KMS-11 (cell line): ENCODE results near the gene PDGFA.

Experiments used
- H2AFZ ChIP-seq: fragments of 200-600 bp; sonication (generic); 2 replicates; pipeline ENCODE4 v1.6.1; 2016; ENCODE audit warnings: antibody characterized with exemption, mixed run types, low read depth
- H3K27ac ChIP-seq: fragments of 200-600 bp; sonication (generic); 2 replicates; pipeline ENCODE4 v1.6.1; 2016; ENCODE audit warnings: mild to moderate bottlenecking, mixed run types
- H3K27me3 ChIP-seq: fragments of 200-600 bp; sonication (generic); 2 replicates; pipeline ENCODE4 v1.6.1; 2017; ENCODE audit warnings: mild to moderate bottlenecking, low read depth, mixed run types, moderate library complexity; ENCODE audit not compliant: insufficient read depth
- H3K36me3 ChIP-seq: fragments of 200-600 bp; sonication (generic); 2 replicates; pipeline ENCODE4 v1.6.1; 2017; ENCODE audit warnings: mild to moderate bottlenecking, mixed run types; ENCODE audit not compliant: insufficient read depth
- H3K4me1 ChIP-seq: fragments of 200-600 bp; sonication (generic); 2 replicates; pipeline ENCODE4 v1.6.1; 2016; ENCODE audit warnings: mild to moderate bottlenecking, low read depth, mixed run types; ENCODE audit not compliant: poor library complexity, severe bottlenecking
- H3K4me2 ChIP-seq: fragments of 200-600 bp; sonication (generic); 2 replicates; pipeline ENCODE4 v1.7.0; 2016; ENCODE audit warnings: mild to moderate bottlenecking, mixed run types
- H3K4me3 ChIP-seq: fragments of 200-600 bp; sonication (generic); IDR thresholded peaks from 2 replicates; pipeline ENCODE4 v1.6.1; 2017; ENCODE audit warnings: low read depth, low read length, mixed read lengths; ENCODE audit not compliant: insufficient read depth
- H3K79me2 ChIP-seq: fragments of 200-600 bp; sonication (generic); 2 replicates; pipeline ENCODE4 v1.6.1; 2016; ENCODE audit warnings: low read depth, mixed run types; ENCODE audit not compliant: insufficient read depth
- H3K9ac ChIP-seq: fragments of 200-600 bp; sonication (generic); 2 replicates; pipeline ENCODE4 v1.6.1; 2016; ENCODE audit warnings: mild to moderate bottlenecking, mixed run types
- H4K20me1 ChIP-seq: fragments of 200-600 bp; sonication (generic); 2 replicates; pipeline ENCODE4 v1.6.1; 2016; ENCODE audit warnings: mild to moderate bottlenecking, mixed run types; ENCODE audit not compliant: insufficient read depth
- TF ChIP-seq, protein P1 (sequence below): fragments of 200-600 bp; sonication (generic); conservative IDR thresholded peaks from 2 replicates; pipeline ENCODE4 v1.6.1; 2017; ENCODE audit warnings: low read depth, mild to moderate bottlenecking, antibody characterized with exemption, low read length, moderate library complexity, mixed read lengths

PDGFA gene

DNA sequence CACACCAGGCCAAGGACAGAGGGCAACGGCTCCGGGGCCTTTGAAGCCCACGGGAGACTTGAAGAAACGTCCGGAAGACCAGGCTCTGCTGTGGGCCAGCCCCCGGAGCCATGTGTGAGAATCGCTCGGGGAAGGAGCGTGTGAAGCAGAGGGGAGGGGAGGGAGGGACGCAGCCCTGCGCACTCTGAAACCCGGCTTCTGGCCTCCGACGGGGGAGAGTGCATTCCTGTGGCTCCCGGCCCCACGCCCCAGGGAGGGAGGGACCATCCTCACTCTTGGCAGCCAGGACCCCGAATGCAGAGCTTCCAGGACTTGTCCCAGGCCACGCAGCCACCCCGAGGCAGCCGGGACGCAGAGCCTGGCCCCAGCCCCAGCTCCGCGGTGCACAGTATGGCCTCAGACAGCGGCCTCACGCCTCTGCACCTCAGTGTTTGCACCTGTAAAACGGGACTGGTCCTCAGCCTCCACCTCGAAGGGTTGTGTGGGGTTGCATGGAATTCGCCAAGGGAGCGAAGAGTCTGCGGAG is 67.4 kb downstream of the PDGFA start:
- H3K4me2 ChIP-seq: no peak overlapping the region
- no peak overlapping the region for H3K9ac ChIP-seq
- no peak overlapping the region for H3K27ac ChIP-seq
- H2AFZ ChIP-seq: no peak overlapping the region; the same call in 1 of the 2 replicates
- no peaks in the 10 kb centered on the region for H3K36me3 ChIP-seq
- no peaks in the 10 kb centered on the region for H3K4me1 ChIP-seq
- H3K79me2 ChIP-seq: no peaks in the 10 kb centered on the region
- no peaks in the 10 kb centered on the region for H4K20me1 ChIP-seq
- TF ChIP-seq, protein P1, sequence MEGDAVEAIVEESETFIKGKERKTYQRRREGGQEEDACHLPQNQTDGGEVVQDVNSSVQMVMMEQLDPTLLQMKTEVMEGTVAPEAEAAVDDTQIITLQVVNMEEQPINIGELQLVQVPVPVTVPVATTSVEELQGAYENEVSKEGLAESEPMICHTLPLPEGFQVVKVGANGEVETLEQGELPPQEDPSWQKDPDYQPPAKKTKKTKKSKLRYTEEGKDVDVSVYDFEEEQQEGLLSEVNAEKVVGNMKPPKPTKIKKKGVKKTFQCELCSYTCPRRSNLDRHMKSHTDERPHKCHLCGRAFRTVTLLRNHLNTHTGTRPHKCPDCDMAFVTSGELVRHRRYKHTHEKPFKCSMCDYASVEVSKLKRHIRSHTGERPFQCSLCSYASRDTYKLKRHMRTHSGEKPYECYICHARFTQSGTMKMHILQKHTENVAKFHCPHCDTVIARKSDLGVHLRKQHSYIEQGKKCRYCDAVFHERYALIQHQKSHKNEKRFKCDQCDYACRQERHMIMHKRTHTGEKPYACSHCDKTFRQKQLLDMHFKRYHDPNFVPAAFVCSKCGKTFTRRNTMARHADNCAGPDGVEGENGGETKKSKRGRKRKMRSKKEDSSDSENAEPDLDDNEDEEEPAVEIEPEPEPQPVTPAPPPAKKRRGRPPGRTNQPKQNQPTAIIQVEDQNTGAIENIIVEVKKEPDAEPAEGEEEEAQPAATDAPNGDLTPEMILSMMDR: no peak
- H3K4me3 ChIP-seq: no peak overlapping the region
- peaks cover 33% of the 10 kb centered on the region for H3K27me3 ChIP-seq

DNA sequence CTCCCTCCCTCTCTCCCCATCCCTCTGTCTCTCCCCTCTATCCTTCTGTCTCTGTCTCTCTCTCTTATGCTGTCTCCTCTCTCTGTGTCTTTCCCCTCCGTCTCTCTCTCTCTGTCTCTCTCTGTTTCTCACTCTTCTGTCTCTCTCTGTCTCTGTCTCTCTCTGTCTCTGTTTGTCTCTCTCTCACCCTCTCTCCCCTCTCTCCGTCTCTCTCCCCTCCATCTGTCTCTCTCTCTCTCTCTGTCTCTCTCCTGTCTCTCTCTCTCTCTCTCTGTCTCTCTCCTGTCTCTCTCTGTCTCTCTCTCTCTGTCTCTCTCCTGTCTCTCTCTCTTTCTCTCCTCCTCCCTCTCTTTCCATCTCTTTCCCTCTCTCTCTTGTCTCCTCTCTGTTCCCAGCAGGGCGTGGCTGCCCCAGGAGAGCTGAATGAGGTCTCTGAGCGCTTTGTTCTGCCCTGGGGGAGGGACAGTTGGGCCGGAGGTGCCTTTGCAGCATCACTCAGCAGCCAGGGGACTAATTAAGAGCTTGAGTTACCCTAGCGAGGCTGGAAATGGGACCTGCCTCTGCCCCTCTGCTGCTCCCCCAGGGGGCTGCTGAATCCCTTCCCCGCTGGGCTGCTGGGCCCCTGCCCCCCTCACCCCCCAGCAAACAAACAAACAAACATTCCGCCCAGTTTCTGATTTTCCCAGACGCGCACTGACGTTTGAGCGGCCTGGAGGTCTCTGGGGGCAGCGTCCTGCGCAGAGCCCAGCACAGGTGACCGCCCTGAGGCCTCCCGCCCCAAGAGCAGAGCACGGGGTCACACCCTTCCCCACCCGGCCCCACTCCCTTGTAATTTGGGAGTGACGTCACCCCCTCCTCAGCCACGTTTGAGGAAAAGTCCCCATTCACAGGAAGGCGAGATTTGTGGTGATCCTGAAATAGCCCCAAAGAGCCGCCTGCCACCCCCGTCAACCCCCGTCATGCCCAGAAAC is 68.1 kb downstream of the PDGFA start:
- no peak overlapping the region for H3K4me2 ChIP-seq
- no peak overlapping the region for H3K9ac ChIP-seq
- H3K36me3 ChIP-seq: no peaks in the 10 kb centered on the region
- H3K27me3 ChIP-seq: peaks cover 39% of the 10 kb centered on the region
- H3K4me3 ChIP-seq: no peak overlapping the region
- H3K4me1 ChIP-seq: no peaks in the 10 kb centered on the region
- H3K27ac ChIP-seq: no peak overlapping the region
- H4K20me1 ChIP-seq: no peaks in the 10 kb centered on the region
- no peaks in the 10 kb centered on the region for H3K79me2 ChIP-seq
- TF ChIP-seq, protein P1: no peak
- H2AFZ ChIP-seq: no peak overlapping the region; the same call in 1 of the 2 replicates

DNA sequence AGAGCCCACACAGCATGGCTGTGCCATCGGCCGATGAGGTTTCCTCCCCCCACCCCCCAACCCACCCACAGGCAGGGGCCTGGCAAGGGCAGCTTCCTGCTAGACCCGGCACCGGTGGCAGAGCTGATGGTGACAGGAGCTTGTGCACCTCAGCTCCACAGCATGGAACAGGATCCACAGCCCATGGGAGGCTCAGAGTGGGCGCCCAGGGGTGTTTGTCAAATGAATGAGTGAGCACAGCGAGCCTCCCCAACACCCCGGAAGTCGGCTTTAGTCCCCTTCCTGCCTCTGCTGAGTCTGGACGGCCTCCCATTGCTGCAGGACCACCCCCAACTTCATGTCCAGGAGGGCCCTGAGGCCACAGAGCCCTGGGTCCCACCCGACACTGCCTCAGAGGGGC is 68.9 kb downstream of the PDGFA start:
- Histone ChIP-seq H3K79me2 (no peaks in the 10 kb centered on the region), H3K4me3 (no peak overlapping the region), H3K36me3 (no peaks in the 10 kb centered on the region), H4K20me1 (no peaks in the 10 kb centered on the region), H3K4me1 (no peaks in the 10 kb centered on the region), H3K27ac (no peak overlapping the region), H3K9ac (no peak overlapping the region), H3K4me2 (no peak overlapping the region), H2AFZ (no peak overlapping the region), H3K27me3 (peaks cover 39% of the 10 kb centered on the region)
- TF ChIP-seq, protein P1: no peak

DNA sequence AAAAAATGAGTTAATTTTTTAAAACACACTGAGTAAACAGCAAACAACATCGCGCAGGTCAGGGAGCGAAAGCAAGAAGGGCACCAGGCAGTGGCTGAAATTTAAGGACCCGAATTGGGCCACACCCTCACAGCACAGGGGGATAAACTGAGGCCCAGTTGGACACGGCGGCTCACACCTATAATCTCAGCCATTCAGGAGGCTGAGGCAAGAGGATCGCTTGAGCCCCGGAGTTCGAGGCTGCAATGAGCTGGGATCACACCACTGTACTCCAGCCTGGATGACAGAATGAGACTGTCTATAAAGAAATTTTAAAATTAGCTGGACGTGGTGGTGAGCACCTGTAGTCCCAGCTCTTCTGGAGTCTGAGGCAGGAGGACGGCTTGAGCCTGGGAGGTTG is 69.6 kb downstream of the PDGFA start:
- TF ChIP-seq, protein P1: no peak

More for the DNA sequence above, 69.6 kb downstream of the PDGFA start:
- no peaks in the 10 kb centered on the region for H3K36me3 ChIP-seq
- no peaks in the 10 kb centered on the region for H3K4me1 ChIP-seq
- peaks cover 39% of the 10 kb centered on the region for H3K27me3 ChIP-seq
- H3K9ac ChIP-seq: no peak overlapping the region
- H3K4me3 ChIP-seq: no peak overlapping the region
- H3K27ac ChIP-seq: no peak overlapping the region
- H3K4me2 ChIP-seq: no peak overlapping the region
- no peak overlapping the region for H2AFZ ChIP-seq
- H4K20me1 ChIP-seq: no peaks in the 10 kb centered on the region
- H3K79me2 ChIP-seq: no peaks in the 10 kb centered on the region
